Lung microvascular endothelial cell (primary cell): ENCODE measurements around the gene ADGRD1. TPM values are rescaled to one million over a fixed set of nuclear protein-coding genes. Genes with fewer than 3 reads are reported as not detected.
"Not testable (repeated sequence)": the region's sequence is repeated elsewhere in the genome, so short reads cannot be mapped to it uniquely, and the experiment has no call there.

ENCODE experiments used
- DNase-seq, 2 donors: peaks; one replicate each; pipeline versions ENCODE4 v3.0.0 to v3.0.0-alpha.2; 2010; ENCODE audit warnings: low read depth in 2 of 2
- total RNA-seq: library from RNA; depleted of rRNA; stranded (reverse); fragments of >200 nt; gene quantifications from 2 replicates; pipeline ENCODE4 v1.2.1, GENCODE V29; 2014

Gene ADGRD1
- total RNA-seq, 1 donor from 2014 or later = 0.20 TPM

DNA sequence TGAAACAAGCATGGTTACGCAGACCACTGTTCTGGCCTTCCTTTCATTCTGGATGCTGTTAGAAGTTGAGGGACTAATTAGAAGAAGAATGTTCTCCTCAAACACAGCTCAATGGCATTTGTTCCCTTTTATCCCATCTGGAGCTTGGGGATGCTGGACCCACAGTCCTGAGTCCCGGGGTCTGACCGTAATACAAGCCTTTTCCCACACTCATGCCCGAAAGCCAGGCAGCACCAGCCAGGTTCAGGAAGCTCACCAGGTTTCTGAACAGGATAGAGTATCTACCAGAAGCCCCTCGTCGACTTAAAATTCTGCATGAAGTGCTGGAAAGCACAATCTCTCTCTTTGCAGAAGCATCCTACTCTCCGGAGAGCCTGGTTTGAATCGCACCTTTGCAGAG, 165.6 kb downstream of the ADGRD1 start:
- not testable (repeated sequence) for DNase-seq

DNA sequence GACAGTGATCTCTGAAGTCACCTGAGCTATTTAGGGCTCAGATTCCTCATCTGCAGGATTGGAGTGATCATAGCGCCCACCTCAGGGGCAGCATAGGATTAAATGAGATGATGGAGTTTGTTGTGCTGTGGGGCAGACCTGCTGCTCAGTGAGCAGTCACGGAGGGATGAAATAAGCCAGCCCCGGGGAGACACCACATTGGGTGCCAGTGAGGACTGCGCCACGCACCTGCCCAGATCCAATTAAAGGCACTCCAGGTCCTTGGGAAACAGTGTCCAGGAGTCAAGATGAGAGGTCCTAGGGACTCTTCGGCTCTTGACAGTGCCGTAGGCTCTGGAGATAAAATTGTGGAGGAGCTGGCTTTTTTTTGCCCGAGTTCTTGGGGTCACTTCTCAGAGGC, 166.2 kb downstream of the ADGRD1 start:
- DNase-seq = no peak

- no peak for DNase-seq
Observed at GRCh38 chr12:131120831-131121271, 167.1 kb downstream of the ADGRD1 start.

GRCh38 chr12:131121705-131122405, 168.1 kb downstream of the ADGRD1 start:
- DNase-seq = no peak

- DNase-seq = no peak
Observed at GRCh38 chr12:131122631-131123030, 168.9 kb downstream of the ADGRD1 start.

DNA sequence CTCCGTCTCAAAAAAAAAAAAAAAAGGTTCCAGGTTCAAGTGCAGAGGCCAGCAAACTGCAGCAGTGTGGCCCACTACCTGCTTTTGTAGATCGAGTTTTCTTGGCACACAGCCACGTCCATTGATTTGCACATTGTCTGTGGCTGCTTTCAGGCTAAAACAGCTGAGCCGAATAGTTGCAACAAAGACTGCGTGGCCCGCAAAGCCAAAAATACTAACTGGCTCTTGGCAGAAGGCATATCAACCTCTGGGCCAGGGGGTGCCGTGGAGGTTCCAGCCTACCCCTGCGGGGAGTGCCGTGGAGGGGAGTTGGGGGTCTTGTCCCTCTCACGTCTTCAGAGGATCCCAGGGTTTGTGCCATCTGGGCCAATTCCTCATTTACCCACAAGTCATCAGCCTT, 170.1 kb downstream of the ADGRD1 start:
- no peak for DNase-seq

DNA sequence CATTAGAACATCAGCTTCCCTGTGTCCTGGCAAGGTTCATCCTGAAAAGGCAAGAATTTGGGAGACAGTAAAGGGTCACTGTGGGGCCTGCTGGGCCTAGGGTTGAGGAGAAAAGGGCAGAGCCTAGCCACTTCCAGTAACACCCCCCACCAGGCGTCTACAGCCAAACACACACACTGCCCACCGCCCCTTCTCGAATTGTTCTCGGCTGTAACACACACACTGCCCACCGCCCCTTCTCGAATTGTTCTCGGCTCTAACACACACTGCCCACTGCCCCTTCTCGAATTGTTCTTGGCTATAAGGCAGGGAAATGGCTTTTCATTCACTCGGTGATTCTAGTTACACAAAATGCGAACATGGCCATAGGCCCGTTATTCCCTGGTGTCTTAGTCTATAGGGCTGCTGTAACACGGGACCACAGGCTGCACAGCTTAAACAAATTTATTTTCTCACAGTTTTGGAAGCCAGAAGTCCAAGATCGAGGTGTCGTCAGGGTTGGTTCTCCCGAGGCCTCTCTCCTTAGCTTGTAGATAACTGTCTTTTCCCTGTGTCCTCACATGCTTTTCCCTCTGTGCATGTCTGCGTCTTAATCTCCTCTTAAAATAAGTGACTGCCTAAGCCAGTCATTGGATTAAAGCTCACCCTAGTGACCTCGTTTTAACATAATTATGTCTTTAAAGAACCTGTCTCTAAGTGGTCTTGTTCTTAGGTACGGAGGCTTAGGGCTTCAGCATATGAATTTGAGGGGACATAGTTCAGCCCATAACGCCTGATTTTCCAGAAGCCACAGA, 171.0 kb downstream of the ADGRD1 start:
- DNase-seq = no peak

DNA sequence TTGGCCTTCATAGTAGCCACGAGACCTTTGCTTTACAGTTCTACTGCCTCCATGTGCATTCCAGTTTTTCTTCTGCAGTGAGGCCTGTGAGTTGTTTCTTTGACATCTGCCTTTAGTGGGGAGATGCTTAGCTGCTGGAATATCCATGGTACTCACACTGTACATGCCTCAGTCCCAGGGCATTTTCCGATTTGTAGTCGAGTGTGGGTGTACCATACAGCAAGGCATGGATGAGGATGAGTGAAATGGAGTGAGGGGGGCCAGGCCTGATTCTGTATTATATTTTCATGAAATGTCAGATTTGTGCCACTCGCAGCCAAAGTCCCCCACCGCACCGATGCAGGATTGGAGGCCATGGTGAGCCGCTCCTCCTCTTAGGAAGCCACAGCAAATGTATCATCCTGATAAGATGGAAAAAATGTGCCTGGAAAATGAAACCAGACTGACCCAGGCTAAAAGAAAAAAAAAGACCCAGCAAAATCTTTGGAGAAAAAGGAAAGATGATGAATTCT, 173.0 kb downstream of the ADGRD1 start:
- no peak for DNase-seq

GRCh38 chr12:131128556-131128955, 174.8 kb downstream of the ADGRD1 start:
- no peak for DNase-seq

- DNase-seq = not testable (repeated sequence)
Observed at GRCh38 chr12:131128966-131129619, 175.4 kb downstream of the ADGRD1 start.

DNA sequence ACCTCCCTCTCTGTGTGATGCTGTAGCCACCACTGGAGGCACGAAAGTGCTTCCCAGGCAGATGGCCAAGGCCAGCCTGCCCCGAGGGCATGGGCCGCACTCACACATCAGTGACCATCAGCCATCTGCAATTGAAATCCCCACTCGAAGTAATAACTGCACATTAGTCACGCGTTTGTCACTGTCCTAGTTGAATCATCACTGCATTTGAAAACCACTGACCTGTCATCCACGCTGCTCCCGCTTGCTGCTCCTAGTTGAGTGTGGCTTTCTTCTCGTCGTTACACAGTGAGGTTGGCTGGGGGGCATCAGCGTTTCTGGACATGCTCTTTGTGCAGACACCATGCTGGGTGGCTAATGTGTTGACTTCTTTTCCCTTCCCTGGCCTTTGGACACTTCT, 176.1 kb downstream of the ADGRD1 start:
- DNase-seq = no peak

GRCh38 chr12:131130311-131130911, 176.7 kb downstream of the ADGRD1 start:
- no peak for DNase-seq

GRCh38 chr12:131131077-131131807, 177.5 kb downstream of the ADGRD1 start:
- no peak for DNase-seq

- no peak for DNase-seq
Observed at GRCh38 chr12:131131808-131132117, 178.1 kb downstream of the ADGRD1 start.

- DNase-seq = peak; percentile 54 to 70
Observed at GRCh38 chr12:131132118-131132892, 178.6 kb downstream of the ADGRD1 start.

GRCh38 chr12:131133015-131133905, 179.6 kb downstream of the ADGRD1 start:
- no peak for DNase-seq

- no peak for DNase-seq
Observed at GRCh38 chr12:131133994-131134393, 180.3 kb downstream of the ADGRD1 start.

- DNase-seq = no peak
Observed at GRCh38 chr12:131134523-131135310, 181.0 kb downstream of the ADGRD1 start.
